Measurements from ENCODE around the gene NT5DC3. TPM values are rescaled to one million over a fixed set of nuclear protein-coding genes. Genes with fewer than 3 reads are reported as not detected.

The NT5DC3 gene
- total RNA-seq, 4 donors from 2014 or later: 4.1 to 10.2 (median 7.0) TPM

GRCh38 chr12:103728323-103728722, 112.7 kb downstream of the NT5DC3 start:
- ATAC-seq (ENCODE audit: low FRiP score) (no peak), DNase-seq (ENCODE audit: low spot score) (no peak)
- no peak for TF ChIP-seq CTCF (IDR thresholded peaks at IDR 0.05)

- ATAC-seq (ENCODE audit: low FRiP score) (no peak), DNase-seq (ENCODE audit: low spot score) (no peak)
- no peak for TF ChIP-seq CTCF (IDR thresholded peaks at IDR 0.05)
Measured at GRCh38 chr12:103727638-103728037, 113.4 kb downstream of the NT5DC3 start.

GRCh38 chr12:103725398-103725797, 115.6 kb downstream of the NT5DC3 start:
- DNase-seq (ENCODE audit: low spot score) (no peak), ATAC-seq (ENCODE audit: low FRiP score) (no peak)
- no peak for TF ChIP-seq CTCF (IDR thresholded peaks at IDR 0.05)

Other genes starting within 250 kb of the NT5DC3 start
- 100 to 1,000 TPM; 289 to 590 (median 554) TPM for gene HSP90B1, start 89.2 kb upstream of the NT5DC3 start, total RNA-seq
- 10 to 100 TPM; 14.6 to 41.4 (median 24.6) TPM for gene TDG, start 124.6 kb upstream of the NT5DC3 start, total RNA-seq
- gene GLT8D2, start 209.0 kb upstream of the NT5DC3 start, total RNA-seq: 10 to 100 TPM in 2 of 4 donors, 1 to 10 TPM in 2; 8.1 to 31.6 (median 13.8) TPM
- 10 to 100 TPM; 11.2 to 32.5 (median 15.9) TPM for gene HCFC2, start 223.3 kb upstream of the NT5DC3 start, total RNA-seq

Data from omental fat pad (tissue), 4 donors.